HepG2 (cell line): ENCODE measurements around the gene SYNGR4. TPM values are rescaled to one million over a fixed set of nuclear protein-coding genes. Genes with fewer than 3 reads are reported as not detected.

Source experiments
- ATF7-NPFF ChIP-seq: sonication (generic); formaldehyde crosslinking; IDR thresholded peaks from 2 replicates; pipeline ENCODE4 v1.8.1; 2023; ENCODE audit warnings: mild to moderate bottlenecking, low read depth, missing genetic modification reagents, moderate library complexity
- BRD4 ChIP-seq: sonication (generic); formaldehyde crosslinking; IDR thresholded peaks from 2 replicates; pipeline ENCODE4 v1.4.0; 2020; ENCODE audit warnings: missing genetic modification reagents
- KDM6A ChIP-seq: IDR thresholded peaks from 2 replicates; pipeline ENCODE4 v1.6.1; 2016; ENCODE audit warnings: low read depth
- LCORL ChIP-seq, 2 experiments: fragments of 450-650 bp in 1 of 2; sonication (generic) in 1 of 2; formaldehyde crosslinking in 1 of 2; IDR thresholded peaks; 2 replicates each; pipeline versions ENCODE4 v1.5.0 to v1.6.1; 2017 to 2020; ENCODE audit warnings: antibody characterized with exemption in 1 of 2, missing genetic modification reagents in 1 of 2
- MAF1 ChIP-seq: sonication (generic); formaldehyde crosslinking; IDR thresholded peaks from 2 replicates; pipeline ENCODE4 v1.5.0; 2020; ENCODE audit warnings: missing genetic modification reagents, borderline replicate concordance
- NFRKB ChIP-seq: fragments of 450-650 bp; IDR thresholded peaks from 2 replicates; pipeline ENCODE4 v1.6.1; 2017
- POLR2AphosphoS5 ChIP-seq: IDR thresholded peaks from 2 replicates; pipeline ENCODE4 v1.6.1; 2012; ENCODE audit warnings: low read depth, low read length
- SALL1 ChIP-seq: sonication (generic); formaldehyde crosslinking; IDR thresholded peaks from 2 replicates; pipeline ENCODE4 v1.8.0; 2022; ENCODE audit warnings: mild to moderate bottlenecking, missing genetic modification reagents
- SMAD9 ChIP-seq: sonication (generic); formaldehyde crosslinking; IDR thresholded peaks from 2 replicates; pipeline ENCODE4 v1.5.1; 2020; ENCODE audit warnings: mild to moderate bottlenecking, missing genetic modification reagents
- TCF12 ChIP-seq, 2 experiments: fragments of 450-650 bp in 1 of 2; sonication (generic) in 1 of 2; formaldehyde crosslinking in 1 of 2; IDR thresholded peaks; 2 replicates each; pipeline versions ENCODE4 v1.6.1 to v1.8.0; 2017 to 2022; ENCODE audit warnings: antibody characterized with exemption in 1 of 2, mild to moderate bottlenecking in 1 of 2, missing genetic modification reagents in 1 of 2, moderate library complexity in 1 of 2
- TEAD3 ChIP-seq: optimal IDR thresholded peaks from 2 replicates; pipeline ENCODE3; 2016; ENCODE audit warnings: borderline replicate concordance
- ZNF451 ChIP-seq: sonication (generic); formaldehyde crosslinking; IDR thresholded peaks from 2 replicates; pipeline ENCODE4 v1.5.0; 2020; ENCODE audit warnings: mild to moderate bottlenecking, missing genetic modification reagents
- ZNF556 ChIP-seq: sonication (generic); formaldehyde crosslinking; IDR thresholded peaks from 2 replicates; pipeline ENCODE4 v1.4.0; 2020; ENCODE audit warnings: mild to moderate bottlenecking, missing genetic modification reagents, borderline replicate concordance
- ZNF572 ChIP-seq: sonication (generic); formaldehyde crosslinking; IDR thresholded peaks from 2 replicates; pipeline ENCODE4 v1.5.1; 2020; ENCODE audit warnings: mild to moderate bottlenecking, missing genetic modification reagents
- ZSCAN21 ChIP-seq: sonication (generic); formaldehyde crosslinking; IDR thresholded peaks from 2 replicates; pipeline ENCODE4 v1.8.0; 2022; ENCODE audit warnings: mild to moderate bottlenecking, missing genetic modification reagents, moderate library complexity, borderline replicate concordance
- polyA plus RNA-seq, 8 experiments: library from polyadenylated mRNA; depleted of rRNA in 3 of 8; stranded (reverse) in 7 of 8; unstranded in 1 of 8; fragments of >200 nt; fragmentation: Illumina TruSeq in 4 of 8; extraction: Trizol in 4 of 8; gene quantifications; 2 replicates each; pipeline versions ENCODE4 v1.2.1 to v1.2.3, GENCODE V29; 2011 to 2016; ENCODE audit warnings: low read depth in 4 of 8, missing spikeins in 1 of 8, mixed read lengths in 1 of 8; ENCODE audit not compliant: insufficient read depth in 1 of 8
- total RNA-seq, 5 experiments: library from RNA; depleted of rRNA; stranded (reverse); fragments of >200 nt; fragmentation: Illumina TruSeq; extraction: Trizol; gene quantifications; 2 replicates each; pipeline ENCODE4 v1.2.3, GENCODE V29; 2016; ENCODE audit warnings: low read depth in 1 of 5
- TF ChIP-seq, protein P1 (sequence below): sonication (generic); formaldehyde crosslinking; IDR thresholded peaks from 2 replicates; pipeline ENCODE4 v1.4.0; 2020; ENCODE audit warnings: missing genetic modification reagents, borderline replicate concordance
- TF ChIP-seq, protein P2 (sequence below): sonication (generic); formaldehyde crosslinking; IDR thresholded peaks from 2 replicates; pipeline ENCODE4 v1.4.0; 2020; ENCODE audit warnings: missing genetic modification reagents, mild to moderate bottlenecking, borderline replicate concordance
- TF ChIP-seq, protein P3 (sequence below): sonication (generic); formaldehyde crosslinking; IDR thresholded peaks from 2 replicates; pipeline ENCODE4 v1.4.0; 2020; ENCODE audit warnings: missing genetic modification reagents
- TF ChIP-seq, protein P4 (sequence below): IDR thresholded peaks from 2 replicates; pipeline ENCODE4 v1.6.1; 2016; ENCODE audit warnings: missing genetic modification reagents, missing compliant biosample characterization
- TF ChIP-seq, protein P5 (sequence below): sonication (generic); formaldehyde crosslinking; IDR thresholded peaks from 2 replicates; pipeline ENCODE4 v1.9.0; 2021; ENCODE audit warnings: missing genetic modification reagents, borderline replicate concordance

Gene SYNGR4
- total and polyA plus RNA-seq, 2 of the 13 experiments (the other 11 are each of a cell fraction or from before 2014, with no cell fraction given): not detected

DNA sequence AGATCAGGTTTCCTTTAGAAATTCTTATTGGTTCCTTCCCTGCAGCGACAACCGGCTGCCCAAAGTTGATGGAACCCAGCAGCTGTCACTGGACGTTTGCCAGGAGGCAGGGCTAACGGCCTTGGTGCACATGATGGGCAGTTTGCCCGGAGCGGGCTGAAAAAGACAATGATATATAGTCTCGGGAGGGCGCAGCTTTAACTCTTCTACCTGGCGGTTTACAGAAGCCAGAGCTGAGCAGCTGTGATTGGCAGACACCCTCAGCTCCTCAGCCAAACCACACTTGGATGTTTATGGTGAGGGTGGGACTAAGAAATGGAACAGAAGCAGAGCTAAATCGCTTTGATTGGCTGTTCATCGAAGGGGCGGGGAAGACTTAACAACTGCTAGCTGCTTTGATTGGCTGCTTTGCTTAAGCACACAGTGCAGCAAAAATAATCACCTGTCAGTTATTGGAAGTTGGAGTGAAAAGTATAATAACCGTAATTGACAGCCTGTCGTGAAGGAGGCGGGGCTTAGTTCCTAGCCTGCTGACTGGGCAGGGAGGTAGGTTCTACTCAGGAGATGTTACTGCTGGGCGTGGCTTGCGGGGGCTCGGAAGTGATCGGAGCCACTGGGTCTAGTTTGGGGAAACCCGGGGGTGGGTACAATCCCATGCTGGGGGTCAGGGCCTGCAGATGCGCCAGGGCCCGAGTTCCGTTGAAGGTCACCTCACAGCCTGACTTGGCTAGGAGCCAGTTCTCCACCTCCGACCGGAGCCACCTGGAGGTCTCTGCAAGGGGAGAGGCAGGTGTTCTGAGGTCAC, 31.3 kb upstream of the SYNGR4 start (continued):
- TF ChIP-seq TCF12 (IDR thresholded peaks at IDR 0.05) (no peak), TCF12 (CRISPR knock-in tag; IDR thresholded peaks at IDR 0.05) (no peak), ZNF556 (CRISPR knock-in tag) (0 out of 2 replicates have a peak, but pooled peaks have one; percentile 4), POLR2AphosphoS5 (0 out of 2 replicates have a peak, but pooled peaks have one; percentile 16), ZNF451 (CRISPR knock-in tag) (no peak), BRD4 (CRISPR knock-in tag) (no peak), ZNF572 (CRISPR knock-in tag) (no peak), ZSCAN21 (CRISPR knock-in tag) (0 out of 2 replicates have a peak, but pooled peaks have one; percentile 27), LCORL (IDR thresholded peaks at IDR 0.05) (peak; percentile 19; the same call in 1 of the 2 replicates), LCORL (CRISPR knock-in tag; IDR thresholded peaks at IDR 0.05) (peak; percentile 49; the same call in 1 of the 2 replicates), TEAD3 (CRISPR knock-in tag) (no peak), NFRKB (no peak), SMAD9 (no peak), MAF1 (CRISPR knock-in tag) (no peak), KDM6A (CRISPR knock-in tag) (no peak), ATF7-NPFF (CRISPR knock-in tag) (peak; percentile 36; the same call in 1 of the 2 replicates), SALL1 (CRISPR knock-in tag) (peak; percentile 46)
- TF ChIP-seq, protein P1, sequence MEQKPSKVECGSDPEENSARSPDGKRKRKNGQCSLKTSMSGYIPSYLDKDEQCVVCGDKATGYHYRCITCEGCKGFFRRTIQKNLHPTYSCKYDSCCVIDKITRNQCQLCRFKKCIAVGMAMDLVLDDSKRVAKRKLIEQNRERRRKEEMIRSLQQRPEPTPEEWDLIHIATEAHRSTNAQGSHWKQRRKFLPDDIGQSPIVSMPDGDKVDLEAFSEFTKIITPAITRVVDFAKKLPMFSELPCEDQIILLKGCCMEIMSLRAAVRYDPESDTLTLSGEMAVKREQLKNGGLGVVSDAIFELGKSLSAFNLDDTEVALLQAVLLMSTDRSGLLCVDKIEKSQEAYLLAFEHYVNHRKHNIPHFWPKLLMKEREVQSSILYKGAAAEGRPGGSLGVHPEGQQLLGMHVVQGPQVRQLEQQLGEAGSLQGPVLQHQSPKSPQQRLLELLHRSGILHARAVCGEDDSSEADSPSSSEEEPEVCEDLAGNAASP (CRISPR knock-in tag): peak; percentile 50; the same call in 1 of the 2 replicates
- TF ChIP-seq, protein P2, sequence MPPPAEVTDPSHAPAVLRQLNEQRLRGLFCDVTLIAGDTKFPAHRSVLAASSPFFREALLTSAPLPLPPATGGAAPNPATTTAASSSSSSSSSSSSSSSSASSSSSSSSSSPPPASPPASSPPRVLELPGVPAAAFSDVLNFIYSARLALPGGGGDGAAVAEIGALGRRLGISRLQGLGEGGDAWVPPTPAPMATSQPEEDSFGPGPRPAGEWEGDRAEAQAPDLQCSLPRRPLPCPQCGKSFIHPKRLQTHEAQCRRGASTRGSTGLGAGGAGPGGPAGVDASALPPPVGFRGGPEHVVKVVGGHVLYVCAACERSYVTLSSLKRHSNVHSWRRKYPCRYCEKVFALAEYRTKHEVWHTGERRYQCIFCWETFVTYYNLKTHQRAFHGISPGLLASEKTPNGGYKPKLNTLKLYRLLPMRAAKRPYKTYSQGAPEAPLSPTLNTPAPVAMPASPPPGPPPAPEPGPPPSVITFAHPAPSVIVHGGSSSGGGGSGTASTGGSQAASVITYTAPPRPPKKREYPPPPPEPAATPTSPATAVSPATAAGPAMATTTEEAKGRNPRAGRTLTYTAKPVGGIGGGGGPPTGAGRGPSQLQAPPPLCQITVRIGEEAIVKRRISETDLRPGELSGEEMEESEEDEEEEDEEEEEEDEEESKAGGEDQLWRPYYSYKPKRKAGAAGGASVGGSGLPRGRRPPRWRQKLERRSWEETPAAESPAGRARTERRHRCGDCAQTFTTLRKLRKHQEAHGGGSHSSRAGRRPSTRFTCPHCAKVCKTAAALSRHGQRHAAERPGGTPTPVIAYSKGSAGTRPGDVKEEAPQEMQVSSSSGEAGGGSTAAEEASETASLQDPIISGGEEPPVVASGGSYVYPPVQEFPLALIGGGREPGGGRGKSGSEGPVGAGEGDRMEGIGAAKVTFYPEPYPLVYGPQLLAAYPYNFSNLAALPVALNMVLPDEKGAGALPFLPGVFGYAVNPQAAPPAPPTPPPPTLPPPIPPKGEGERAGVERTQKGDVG (CRISPR knock-in tag): 0 out of 2 replicates have a peak, but pooled peaks have one; percentile 16
- TF ChIP-seq, protein P3, sequence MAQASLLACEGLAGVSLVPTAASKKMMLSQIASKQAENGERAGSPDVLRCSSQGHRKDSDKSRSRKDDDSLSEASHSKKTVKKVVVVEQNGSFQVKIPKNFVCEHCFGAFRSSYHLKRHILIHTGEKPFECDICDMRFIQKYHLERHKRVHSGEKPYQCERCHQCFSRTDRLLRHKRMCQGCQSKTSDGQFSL (CRISPR knock-in tag): no peak
- TF ChIP-seq, protein P4, sequence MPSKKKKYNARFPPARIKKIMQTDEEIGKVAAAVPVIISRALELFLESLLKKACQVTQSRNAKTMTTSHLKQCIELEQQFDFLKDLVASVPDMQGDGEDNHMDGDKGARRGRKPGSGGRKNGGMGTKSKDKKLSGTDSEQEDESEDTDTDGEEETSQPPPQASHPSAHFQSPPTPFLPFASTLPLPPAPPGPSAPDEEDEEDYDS (CRISPR knock-in tag): peak; percentile 84
- TF ChIP-seq, protein P5, sequence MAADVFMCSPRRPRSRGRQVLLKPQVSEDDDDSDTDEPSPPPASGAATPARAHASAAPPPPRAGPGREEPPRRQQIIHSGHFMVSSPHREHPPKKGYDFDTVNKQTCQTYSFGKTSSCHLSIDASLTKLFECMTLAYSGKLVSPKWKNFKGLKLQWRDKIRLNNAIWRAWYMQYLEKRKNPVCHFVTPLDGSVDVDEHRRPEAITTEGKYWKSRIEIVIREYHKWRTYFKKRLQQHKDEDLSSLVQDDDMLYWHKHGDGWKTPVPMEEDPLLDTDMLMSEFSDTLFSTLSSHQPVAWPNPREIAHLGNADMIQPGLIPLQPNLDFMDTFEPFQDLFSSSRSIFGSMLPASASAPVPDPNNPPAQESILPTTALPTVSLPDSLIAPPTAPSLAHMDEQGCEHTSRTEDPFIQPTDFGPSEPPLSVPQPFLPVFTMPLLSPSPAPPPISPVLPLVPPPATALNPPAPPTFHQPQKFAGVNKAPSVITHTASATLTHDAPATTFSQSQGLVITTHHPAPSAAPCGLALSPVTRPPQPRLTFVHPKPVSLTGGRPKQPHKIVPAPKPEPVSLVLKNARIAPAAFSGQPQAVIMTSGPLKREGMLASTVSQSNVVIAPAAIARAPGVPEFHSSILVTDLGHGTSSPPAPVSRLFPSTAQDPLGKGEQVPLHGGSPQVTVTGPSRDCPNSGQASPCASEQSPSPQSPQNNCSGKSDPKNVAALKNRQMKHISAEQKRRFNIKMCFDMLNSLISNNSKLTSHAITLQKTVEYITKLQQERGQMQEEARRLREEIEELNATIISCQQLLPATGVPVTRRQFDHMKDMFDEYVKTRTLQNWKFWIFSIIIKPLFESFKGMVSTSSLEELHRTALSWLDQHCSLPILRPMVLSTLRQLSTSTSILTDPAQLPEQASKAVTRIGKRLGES (CRISPR knock-in tag): no peak
